HG02759 (cell line): ENCODE results near the gene ZNF232.
"Not testable (repeated sequence)": the region's sequence is repeated elsewhere in the genome, so short reads cannot be mapped to it uniquely, and the experiment has no call there.

ENCODE experiments used
- ATAC-seq: cut with Tn5 transposase; IDR thresholded peaks from one replicate; pipeline ENCODE4 v1.9.1; 2021; ENCODE audit warnings: mild to moderate bottlenecking, moderate library complexity; ENCODE audit not compliant: unreplicated experiment

ZNF232 gene

DNA sequence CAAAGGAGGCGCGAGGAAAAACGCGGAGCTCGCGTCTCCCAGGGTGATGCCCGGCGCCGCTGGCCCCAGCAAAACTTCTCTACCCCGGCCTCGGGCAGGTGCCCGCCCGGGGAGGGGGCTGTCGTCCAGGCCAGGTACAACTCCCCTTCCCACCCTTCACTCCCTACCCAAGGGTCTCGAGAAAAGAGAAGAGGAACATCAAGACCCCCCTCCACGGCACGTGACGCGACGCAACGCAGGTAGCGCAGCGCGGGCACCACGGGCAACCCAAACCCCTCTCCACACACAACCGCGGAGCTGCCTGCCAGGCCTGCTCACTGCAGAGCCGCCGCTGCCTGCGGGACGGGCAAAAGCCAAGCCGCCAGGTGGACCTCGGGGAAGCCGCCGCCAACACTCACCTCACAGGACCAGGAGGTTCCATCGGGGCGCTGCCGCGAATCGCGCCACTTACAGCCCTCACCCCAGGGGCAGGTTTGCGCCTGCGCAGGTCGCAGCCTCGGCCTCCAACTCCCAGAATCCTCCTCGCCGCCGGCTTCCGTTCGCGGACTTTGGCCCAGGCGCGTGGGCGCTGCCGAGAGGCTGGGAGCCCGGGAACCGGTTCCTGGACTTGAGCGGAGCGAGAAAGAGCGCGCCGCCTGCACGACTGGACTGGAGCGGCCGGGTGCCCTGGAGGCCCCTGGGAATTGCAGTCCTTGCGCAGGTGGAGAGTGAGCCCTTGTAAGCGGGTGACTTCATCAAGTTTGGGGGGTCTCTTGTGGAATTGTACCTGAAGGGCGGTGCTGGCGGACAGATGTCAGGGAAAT is at the start of gene ZNF232:
Gene ZNF232, minus strand, starts transcription at position 477 of the 803 bp plus-strand sequence. Its CDS starts 56 bp downstream, at position 421.
- peak; percentile 87 for ATAC-seq

DNA sequence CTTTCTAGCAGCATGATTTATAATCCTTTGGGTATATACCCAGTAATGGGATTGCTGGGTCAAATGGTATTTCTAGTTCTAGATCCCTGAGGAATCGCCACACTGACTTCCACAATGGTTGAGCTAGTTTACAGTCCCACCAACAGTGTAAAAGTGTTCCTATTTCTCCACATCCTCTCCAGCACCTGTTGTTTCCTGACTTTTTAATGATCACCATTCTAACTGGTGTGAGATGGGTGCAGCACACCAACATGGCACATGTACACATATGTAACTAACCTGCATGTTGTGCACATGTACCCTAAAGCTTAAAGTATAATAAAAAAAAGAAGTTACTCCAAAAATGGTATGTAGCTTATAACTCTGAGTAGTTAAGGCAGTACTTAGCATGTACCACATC is 49.0 kb upstream of the ZNF232 start:
- not testable (repeated sequence) for ATAC-seq

DNA sequence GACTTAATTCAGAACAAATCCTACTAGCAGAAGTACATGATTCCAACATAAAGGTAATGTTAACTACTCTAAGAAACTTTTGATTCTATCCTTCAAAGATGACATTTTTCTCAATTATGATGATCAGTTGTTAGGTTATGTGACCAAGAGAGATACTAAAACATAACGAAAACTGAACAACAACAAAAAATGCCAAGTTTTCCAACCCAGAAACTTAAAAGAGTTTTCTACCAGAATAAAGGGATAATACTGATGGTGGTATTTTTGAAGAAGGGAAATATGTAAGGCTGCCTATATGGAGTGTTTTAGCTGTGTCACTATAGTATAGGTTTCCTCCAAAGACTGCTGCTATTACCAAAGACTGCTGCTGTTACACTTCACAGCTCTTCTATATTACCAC is 34.4 kb upstream of the ZNF232 start:
- not testable (repeated sequence) for ATAC-seq

DNA sequence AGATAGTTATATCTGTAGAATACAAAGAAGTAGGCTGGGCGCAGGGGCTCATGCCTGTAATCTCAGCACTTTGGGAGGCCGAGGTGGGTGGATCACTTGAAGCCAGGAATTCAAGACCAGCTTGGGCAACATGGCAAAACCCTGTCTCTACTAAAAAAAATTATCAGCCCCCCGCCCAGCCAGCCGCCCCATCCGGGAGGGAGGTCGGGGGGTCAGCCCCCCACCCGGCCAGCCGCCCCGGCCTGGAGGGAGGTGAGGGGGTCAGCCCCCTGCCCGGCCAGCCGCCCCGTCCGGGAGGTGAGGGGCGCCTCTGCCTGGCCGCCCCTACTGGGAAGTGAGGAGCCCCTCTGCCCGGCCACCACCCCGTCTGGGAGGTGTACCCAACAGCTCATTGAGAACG is 31.2 kb upstream of the ZNF232 start:
- not testable (repeated sequence) for ATAC-seq

DNA sequence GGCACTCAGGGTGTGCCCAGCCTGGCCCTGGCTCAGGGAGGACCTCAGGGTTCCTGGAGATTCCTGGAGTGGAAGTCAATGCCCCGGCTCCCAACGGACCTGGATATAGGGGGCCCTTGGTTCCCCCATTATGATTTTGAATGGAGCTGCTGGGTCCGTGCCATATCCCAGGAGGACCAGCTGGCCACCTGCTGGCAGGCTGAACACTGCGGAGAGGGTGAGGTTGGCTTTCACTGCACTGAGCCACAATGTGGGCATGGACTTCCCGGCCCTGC is 27.7 kb upstream of the ZNF232 start:
- ATAC-seq = no peak

DNA sequence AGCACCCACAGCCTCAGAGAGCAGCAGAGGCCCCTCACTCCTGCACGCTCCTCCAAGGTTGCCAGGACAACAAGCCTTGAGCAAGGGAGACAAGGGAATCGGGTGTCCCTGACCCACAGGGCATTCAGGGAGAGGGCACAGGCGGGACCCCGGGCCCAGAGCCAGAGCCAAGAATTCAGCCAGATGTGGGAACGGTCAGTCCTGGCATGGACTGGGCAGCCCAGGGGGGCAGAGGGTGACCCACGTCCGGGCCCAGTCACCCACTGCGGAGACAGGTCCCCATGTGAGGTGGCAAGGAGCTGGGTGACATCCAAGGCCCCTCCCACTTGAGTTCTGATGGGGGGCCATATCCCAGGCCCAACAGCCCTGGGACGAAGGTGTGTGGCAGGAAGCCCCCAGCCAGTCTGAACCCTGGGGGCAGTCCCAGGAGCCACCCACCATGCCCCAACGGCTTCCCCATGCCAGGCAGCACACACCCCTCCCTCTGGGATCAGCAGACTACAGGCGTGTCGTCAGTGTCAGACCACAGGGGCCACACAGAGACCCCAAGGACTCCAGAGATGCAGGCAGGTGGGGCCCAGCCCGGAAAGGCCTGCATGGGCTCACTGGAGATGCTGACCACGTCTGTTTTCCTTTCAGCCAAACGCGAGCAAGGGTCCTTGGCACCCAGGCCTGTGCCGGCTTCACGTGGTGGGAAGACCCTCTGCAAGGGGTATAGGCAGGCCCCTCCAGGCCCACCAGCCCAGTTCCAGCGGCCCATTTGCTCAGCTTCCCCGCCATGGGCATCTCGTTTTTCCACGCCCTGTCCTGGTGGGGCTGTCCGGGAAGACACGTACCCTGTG is 27.2 kb upstream of the ZNF232 start:
- no peak for ATAC-seq

DNA sequence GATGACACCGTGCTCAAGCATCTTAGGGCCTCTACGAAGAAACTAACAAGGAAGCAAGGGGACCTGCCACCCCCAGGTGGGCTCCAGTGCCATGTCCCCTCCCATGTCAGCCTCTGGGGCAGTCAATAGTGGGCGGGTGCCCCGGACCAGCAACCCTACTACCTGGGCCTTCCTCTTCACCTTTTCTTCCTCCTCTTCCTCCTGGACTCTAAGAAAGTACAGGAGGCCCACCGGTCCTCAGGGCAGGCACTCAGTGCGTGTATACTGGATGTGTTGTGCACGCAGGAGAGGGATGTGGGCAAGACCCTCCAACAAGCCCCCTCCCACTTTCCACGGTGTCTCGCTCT is 26.5 kb upstream of the ZNF232 start:
- not testable (repeated sequence) for ATAC-seq

DNA sequence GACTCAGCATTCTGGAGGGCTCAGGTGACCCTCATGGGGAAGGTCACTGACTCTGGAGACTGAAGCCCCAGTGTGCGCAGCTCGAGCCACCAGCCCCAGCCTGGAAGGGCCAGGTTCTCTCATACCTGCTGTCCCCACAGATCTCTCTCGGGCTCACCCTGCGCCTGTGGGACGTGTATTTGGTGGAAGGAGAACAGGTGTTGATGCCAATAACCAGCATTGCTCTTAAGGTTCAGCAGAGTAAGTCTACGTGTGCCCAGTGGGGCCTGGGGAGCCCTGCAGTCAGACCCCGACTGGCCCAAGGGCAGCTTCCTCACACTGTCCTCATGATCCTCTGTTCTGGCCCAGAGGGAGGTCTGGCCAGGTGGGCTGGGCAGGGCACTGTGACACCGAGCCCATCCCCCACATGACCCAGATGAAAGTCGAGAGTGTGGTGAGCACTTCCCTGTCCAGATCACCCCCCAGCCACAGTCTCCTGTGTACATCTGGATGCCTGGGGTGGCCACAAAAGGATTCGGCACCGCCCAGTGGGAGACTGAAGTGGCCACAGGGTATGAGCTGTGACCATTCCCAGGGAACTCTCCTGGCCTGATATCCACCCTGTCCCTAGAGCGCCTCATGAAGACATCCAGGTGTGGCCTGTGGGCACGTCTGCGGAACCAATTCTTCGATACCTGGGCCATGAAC is 26.0 kb upstream of the ZNF232 start:
- ATAC-seq = not testable (repeated sequence)

DNA sequence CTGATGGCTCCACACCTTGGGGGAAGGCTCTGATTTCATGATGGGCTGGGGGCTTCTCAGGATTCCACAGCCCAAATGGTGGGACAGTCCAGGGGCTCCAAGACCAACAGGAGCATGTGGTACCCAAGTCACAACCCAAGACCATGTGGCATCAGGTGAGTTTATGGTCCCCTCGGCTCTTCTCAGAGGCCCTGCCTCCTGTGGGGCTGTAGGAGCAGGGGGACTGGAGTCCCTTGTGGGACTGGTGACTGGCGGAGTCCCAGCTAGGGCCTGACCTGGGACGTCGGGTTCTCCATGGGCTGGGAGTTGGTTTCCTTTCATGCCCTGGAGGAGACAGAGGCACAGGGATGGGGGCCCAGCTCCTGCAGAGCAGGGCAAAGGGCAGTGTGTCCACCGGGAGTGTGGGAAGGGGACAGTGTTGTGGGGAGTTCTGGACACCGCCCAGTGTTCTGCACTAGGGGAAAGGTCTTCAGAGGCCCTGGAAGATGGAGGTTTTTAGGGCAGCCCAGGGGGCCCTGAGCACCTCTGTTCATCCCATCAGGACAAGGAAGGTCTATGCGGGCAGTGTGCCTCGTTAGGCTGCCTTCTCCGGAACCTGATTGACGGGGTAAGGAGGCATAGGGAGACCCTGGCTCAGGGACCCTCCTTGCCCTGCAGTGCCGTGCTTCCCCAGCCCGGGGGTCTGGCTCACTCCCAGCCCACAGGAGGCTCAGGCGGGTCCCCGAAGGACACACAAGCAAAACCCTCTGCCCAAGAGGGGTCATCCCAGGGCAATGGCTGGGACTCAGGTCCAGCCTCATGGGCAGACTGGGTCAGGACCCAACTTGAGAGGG is 25.1 kb upstream of the ZNF232 start:
- not testable (repeated sequence) for ATAC-seq

DNA sequence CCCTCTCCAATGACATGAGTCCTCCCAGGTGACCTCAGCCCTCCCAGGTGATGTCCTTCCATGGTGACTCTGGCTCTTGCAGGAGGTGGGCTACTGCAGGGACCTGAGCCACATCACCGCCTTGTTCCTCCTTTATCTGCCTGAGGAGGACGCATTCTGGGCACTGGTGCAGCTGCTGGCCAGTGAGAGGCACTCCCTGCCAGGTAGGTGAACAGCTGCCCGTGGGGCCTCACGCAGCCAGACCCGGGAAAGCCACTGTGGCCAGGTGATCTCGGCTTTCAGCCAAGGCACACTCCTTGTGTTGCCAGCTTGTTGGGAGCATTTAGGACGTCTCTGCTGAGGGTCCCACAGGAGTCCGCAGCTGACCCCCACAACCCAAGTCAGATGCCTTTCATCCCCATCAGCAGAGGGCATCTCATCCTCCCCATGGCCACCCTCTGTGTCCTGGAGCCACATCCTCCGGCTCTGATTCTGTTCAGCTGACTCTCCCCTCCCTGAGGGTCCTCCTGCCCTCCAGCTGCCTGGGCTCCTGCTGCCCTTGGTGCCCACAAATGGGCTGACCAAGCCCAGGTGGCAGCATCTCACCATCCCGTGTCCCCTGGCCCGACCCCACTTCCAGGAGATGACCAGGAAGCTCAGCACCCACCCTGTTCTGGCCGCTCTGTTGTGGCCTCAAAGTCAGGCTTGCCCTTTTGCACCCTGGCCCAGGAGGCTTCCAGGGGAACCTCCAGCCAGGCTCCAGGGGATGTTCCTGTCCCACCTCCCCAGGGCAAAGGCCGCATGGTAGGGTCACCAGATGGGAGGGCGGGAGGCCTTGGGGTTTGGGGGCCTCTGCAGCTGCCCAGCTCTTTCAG is 24.3 kb upstream of the ZNF232 start:
- ATAC-seq = no peak

DNA sequence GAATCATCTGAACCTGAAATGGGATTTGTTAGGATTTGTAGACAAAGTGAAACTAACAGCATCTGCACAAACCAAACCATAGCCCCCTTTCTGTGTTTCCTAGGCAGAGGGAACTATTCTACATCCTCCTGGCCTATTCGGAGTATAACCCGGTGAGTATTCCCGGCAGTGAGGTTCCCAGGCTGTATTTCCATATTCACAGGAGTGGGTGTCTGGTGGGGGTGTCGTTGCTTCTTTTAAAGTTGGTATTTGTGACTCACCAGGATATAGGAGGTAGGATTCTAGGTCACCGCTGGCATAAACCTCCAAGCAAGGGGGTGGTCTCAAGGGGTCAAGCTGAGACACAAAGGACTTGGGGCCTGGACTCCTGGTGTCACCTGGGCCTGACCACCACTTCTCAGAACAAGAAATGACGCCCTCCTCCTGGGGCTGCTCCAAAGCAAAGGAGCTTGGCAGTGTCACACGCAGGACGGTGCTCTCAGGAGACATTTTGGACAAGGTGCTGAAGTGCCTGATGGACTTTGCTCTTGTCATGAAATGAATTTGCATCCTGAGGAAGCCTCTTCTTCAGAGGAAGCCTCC is 23.5 kb upstream of the ZNF232 start:
- not testable (repeated sequence) for ATAC-seq

DNA sequence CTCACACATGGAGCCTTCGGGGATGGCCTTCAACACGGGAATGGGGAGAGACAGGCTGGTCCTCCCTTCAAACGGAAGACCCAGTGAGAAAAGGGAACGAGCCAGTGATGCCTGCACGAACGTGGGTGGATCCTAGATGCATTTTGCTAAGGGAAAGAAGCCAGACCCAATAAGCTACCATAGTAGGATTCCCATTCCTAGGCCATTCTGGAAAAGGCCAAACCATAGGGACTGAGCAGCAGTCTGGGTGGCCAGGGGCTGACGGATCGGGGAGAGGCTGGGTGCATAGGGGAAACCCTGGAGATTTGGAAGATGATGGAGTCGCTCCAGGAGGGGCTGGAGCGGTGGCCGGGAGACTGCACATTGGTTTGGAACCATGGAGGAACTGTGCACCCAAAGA is 22.9 kb upstream of the ZNF232 start:
- not testable (repeated sequence) for ATAC-seq

DNA sequence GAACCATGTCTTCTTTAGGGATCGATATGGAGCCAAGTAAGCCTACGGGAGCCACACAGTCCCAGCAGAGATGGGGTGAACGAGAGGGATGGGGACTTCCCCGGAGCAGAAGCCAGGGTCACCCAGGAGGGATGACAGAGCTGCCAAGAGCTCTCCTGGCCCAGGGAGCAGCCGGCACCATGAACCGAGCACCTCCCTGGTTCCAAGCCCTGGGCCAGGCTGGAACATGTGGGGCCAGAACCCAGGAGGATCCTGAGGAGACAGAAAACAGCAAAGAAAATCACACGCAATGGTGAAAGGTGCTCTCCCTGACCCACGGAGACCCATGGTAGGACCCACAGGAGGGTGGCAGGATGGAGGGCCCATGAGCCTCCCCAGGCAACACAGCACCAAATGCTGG is 22.3 kb upstream of the ZNF232 start:
- not testable (repeated sequence) for ATAC-seq

DNA sequence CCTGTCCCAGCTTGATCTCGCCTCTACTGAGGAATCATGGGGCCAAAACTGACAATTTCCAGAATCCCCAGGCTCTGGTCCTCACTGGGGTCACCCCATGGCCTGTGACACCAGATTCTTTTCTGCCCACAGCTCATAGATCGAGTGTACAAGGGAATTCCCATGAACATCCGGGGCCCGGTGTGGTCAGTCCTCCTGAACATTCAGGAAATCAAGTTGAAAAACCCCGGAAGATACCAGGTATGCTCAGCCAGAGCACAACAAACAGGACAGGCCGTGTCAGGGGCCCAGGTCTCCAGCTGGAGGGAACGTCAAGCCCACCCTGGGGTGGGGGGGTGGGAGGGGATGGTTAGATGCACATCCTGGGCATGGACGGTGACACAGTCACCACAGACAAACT is 21.6 kb upstream of the ZNF232 start:
- ATAC-seq = no peak

DNA sequence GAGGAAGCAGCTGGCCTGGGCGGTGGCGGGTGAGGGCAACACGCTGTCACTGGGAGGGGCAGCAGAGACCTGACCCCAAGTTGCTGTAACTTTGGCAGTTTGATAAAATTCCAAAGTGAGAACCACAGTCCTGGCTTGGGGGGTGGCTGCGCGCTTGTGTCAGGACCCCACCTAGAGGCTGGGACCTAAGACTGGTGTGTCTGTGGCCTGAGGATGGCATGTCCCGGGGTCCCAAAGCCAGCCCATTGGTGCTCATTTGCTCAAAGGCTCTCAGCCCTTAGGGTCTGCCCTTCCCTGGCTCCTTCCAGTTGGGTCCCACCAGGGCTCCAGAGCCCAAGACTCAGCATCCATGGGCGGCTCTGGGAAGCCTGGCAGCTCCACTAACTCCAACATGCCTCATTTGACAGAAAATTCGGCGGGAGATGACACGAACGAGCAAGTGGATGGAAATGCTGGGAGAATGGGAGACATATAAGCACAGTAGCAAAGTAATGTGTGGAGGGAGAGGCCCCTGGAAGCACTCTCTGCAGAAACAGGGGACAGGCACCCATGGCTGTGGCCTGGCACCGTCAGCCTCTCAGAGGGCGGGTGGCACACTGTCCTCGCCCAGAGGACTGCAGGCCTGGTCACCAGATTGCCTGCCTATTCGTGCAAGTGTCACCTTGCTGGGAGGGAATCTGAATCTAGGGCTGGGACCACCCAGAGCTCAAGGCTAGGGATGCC is 21.0 kb upstream of the ZNF232 start:
- ATAC-seq = not testable (repeated sequence)

DNA sequence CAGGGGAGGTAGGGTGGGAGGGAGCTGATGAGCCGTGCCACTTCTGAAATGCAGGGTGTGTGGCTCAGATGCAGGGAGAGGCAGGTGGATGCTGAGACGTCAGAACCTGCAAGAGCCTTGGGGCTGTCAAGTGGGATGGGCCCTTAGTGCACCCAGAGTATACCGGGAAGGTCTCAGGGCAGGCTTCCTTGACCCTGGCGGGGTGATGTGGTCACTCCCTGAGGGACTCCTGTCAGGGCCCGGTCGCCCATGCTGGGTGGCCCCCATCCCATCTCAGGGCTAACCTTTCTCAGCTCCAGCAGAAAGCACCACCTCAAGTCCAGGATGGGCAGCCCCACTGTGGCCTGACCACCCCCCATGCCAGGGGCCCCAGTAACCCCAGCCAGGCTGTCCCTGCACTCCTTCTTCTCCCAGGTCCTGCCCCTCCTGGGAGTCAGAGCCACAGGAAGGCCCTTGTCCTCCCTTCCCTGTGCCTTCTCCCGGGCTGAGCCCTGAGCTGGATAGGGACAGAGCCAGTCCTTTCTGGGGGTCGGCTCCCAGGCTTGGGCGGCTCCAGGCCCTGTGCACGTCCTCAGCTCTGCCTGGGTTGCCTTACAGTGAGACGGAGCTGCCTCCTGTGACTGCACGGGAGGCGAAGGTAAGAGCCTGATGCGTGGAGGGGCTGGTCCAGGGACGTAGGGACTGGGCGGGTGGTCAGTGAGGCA is 20.3 kb upstream of the ZNF232 start:
- ATAC-seq = not testable (repeated sequence)

DNA sequence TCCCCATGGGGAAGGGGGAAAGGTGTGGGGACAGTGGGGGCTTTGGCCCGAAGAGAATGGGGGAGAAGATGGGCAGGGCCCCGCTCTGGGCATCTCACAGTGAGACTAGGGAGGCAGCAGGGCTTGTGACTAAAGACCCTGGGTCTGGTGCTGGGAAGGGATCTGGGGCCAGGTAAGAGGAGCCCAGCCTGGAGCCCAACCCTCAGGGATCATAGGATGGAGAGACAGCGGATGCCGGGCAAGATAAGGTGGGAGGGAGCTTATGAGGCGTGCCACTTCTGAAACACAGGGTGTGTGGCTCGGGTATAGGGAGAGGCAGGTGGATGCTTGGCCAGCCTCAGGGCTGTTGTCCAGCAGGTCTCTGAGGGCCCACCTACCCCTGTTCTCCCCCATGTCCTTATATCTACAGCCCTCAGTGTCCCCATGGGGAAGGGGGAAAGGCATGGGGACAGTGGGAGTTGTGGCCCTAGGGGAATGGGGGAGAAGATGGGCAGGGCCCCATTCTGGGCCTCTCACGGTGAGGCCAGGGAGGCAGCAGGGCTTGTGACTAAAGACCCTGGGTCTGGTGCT is 19.6 kb upstream of the ZNF232 start:
- ATAC-seq = no peak

DNA sequence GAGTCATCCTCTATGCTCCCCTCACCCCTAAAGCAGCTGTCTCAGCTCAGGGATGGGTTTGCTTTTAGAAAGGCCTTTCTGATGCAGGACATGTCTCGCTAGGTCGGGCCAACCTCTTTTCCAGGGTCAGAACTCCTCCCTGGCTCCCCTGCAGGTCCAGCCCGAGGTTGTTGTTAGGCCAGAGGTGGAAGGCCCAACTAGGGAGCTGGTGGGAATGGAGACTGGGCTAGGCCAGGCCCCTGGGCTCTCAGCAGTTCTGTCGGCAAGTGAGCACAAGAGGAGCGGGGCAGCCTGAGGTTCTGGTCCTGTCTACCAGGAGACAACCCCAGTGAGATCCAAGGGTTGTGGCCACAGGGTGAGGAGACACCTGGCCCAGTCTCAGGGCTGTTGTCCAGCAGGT is 19.0 kb upstream of the ZNF232 start:
- ATAC-seq = not testable (repeated sequence)
